CD4-positive, alpha-beta T cell treated with Interleukin-10 for 1 hour (primary cell): ENCODE measurements around the gene ZNF524.
"Not testable (repeated sequence)": the region's sequence is repeated elsewhere in the genome, so short reads cannot be mapped to it uniquely, and the experiment has no call there.

Source experiments
- DNase-seq: peaks from one replicate; pipeline ENCODE4 v3.0.0-alpha.2; 2020

The ZNF524 gene

GRCh38 chr19:55581823-55582223 is 18.3 kb upstream of the ZNF524 start:
- DNase-seq = no peak

- not testable (repeated sequence) for DNase-seq
Measured at GRCh38 chr19:55582284-55582683, 17.8 kb upstream of the ZNF524 start.

- not testable (repeated sequence) for DNase-seq
Measured at GRCh38 chr19:55583897-55584296, 16.2 kb upstream of the ZNF524 start.

GRCh38 chr19:55584871-55585270 is 15.2 kb upstream of the ZNF524 start:
- no peak for DNase-seq

- peak; percentile 44 for DNase-seq
Measured at GRCh38 chr19:55585658-55586339, 14.3 kb upstream of the ZNF524 start.

- peak; percentile 96 for DNase-seq
Measured at GRCh38 chr19:55586976-55587668, 13.0 kb upstream of the ZNF524 start.

GRCh38 chr19:55588738-55589137 is 11.3 kb upstream of the ZNF524 start:
- DNase-seq = no peak

GRCh38 chr19:55590109-55590508 is 10.0 kb upstream of the ZNF524 start:
- no peak for DNase-seq

GRCh38 chr19:55590617-55591016 is 9.5 kb upstream of the ZNF524 start:
- DNase-seq = no peak

GRCh38 chr19:55591555-55591954 is 8.5 kb upstream of the ZNF524 start:
- no peak for DNase-seq

GRCh38 chr19:55592391-55593090 is 7.5 kb upstream of the ZNF524 start:
- DNase-seq = no peak

GRCh38 chr19:55593096-55593772 is 6.9 kb upstream of the ZNF524 start:
- no peak for DNase-seq

GRCh38 chr19:55594996-55595545 is 5.0 kb upstream of the ZNF524 start:
- DNase-seq = no peak

- DNase-seq = no peak
Measured at GRCh38 chr19:55596304-55596703, 3.8 kb upstream of the ZNF524 start.

- DNase-seq = no peak
Measured at GRCh38 chr19:55597501-55597921, 2.6 kb upstream of the ZNF524 start.

GRCh38 chr19:55598034-55598433 is 2.1 kb upstream of the ZNF524 start:
- no peak for DNase-seq

- DNase-seq = peak; percentile 96
Measured at GRCh38 chr19:55598719-55599467, 1.2 kb upstream of the ZNF524 start.

GRCh38 chr19:55599468-55599841 is 633 bp upstream of the ZNF524 start, which contains the start of gene FIZ1:
FIZ1 (minus strand) TSS chr19:55599517; CDS start chr19:55597865, 1,652 bp downstream.
- peak; percentile 98 for DNase-seq

GRCh38 chr19:55600662-55601028 is 557 bp downstream of the ZNF524 start:
- DNase-seq = no peak

- DNase-seq = no peak
Measured at GRCh38 chr19:55601084-55601483, 996 bp downstream of the ZNF524 start.

GRCh38 chr19:55602104-55603001 is 2.3 kb downstream of the ZNF524 start:
- DNase-seq = no peak
